Measurements from ENCODE around the gene PLEKHA1. TPM values are rescaled to one million over a fixed set of nuclear protein-coding genes. Genes with fewer than 3 reads are reported as not detected.

The PLEKHA1 gene
- total and polyA plus RNA-seq, 2 of the 13 experiments (the other 11 are each of a cell fraction or from before 2014, with no cell fraction given), result 32.2 to 53.3 TPM

DNA sequence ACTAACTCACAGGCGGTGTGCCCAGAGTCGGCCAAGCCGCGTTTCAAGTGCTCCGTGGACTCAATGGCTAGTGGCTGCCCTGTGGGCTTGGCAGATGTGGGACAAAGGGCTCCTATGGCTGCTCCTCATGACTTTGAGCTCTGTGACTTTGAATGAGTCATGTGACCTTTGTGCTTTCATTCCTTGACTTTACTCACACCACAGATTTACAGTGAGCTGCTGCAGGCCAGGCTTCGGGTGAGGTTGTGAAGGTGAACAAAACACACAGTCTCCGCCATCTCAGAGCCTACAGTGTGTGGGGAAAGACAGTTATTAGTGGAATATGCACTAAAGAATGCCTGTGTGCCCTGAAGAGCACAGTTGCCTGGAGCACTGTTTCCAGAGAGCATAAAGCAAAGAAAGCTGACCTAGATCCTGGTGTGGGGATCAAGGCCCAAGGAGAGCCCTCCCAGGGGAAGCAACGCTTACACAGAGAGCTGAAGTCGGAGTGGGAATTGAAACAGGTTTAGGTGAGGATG lies 29.7 kb upstream of the PLEKHA1 start (continued):
- TF ChIP-seq ZBED4 (CRISPR knock-in tag; IDR thresholded peaks at IDR 0.05; ENCODE audit: borderline replicate concordance) (peak; percentile 18; the same call in 1 of the 2 replicates), ATM (IDR thresholded peaks at IDR 0.05; ENCODE audit: borderline replicate concordance) (no peak), HDAC1 (CRISPR knock-in tag; IDR thresholded peaks at IDR 0.05) (peak; percentile 17; the same call in 1 of the 2 replicates), ZNF326 (CRISPR knock-in tag; IDR thresholded peaks at IDR 0.05; ENCODE audit: borderline replicate concordance) (no peak), TAF15 (IDR thresholded peaks at IDR 0.05; ENCODE audit: low read depth, low read length, poor library complexity, severe bottlenecking) (no peak), ZNF672 (CRISPR knock-in tag; IDR thresholded peaks at IDR 0.05) (no peak), DZIP1 (CRISPR knock-in tag; IDR thresholded peaks at IDR 0.05) (no peak), REL (CRISPR knock-in tag; conservative IDR thresholded peaks at IDR 0.05) (no peak; the same call in 1 of the 2 replicates), ZNF18 (CRISPR knock-in tag; IDR thresholded peaks at IDR 0.05; ENCODE audit: insufficient replicate concordance) (peak; percentile 74), LCORL (IDR thresholded peaks at IDR 0.05) (no peak), LCORL (CRISPR knock-in tag; IDR thresholded peaks at IDR 0.05) (peak; percentile 64; the same call in 1 of the 2 replicates), ZKSCAN5 (CRISPR knock-in tag; IDR thresholded peaks at IDR 0.05) (no peak), FOXO1 (CRISPR knock-in tag; IDR thresholded peaks at IDR 0.05) (peak; percentile 69), ZSCAN21 (CRISPR knock-in tag; IDR thresholded peaks at IDR 0.05; ENCODE audit: borderline replicate concordance) (no peak), AKAP8 (CRISPR knock-in tag; IDR thresholded peaks at IDR 0.05) (no peak), XBP1 (CRISPR knock-in tag; IDR thresholded peaks at IDR 0.05) (no peak), PCBP1 (IDR thresholded peaks at IDR 0.05; ENCODE audit: borderline replicate concordance, low read depth, low read length) (no peak), HMG20A (CRISPR knock-in tag; IDR thresholded peaks at IDR 0.05; ENCODE audit: borderline replicate concordance) (peak; percentile 76; the same call in 1 of the 2 replicates), NFATC3 (CRISPR knock-in tag; IDR thresholded peaks at IDR 0.05) (no peak)
- TF ChIP-seq, protein P1, sequence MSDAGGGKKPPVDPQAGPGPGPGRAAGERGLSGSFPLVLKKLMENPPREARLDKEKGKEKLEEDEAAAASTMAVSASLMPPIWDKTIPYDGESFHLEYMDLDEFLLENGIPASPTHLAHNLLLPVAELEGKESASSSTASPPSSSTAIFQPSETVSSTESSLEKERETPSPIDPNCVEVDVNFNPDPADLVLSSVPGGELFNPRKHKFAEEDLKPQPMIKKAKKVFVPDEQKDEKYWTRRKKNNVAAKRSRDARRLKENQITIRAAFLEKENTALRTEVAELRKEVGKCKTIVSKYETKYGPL (CRISPR knock-in tag; IDR thresholded peaks at IDR 0.05), result no peak
